GM11168 (cell line): Measurements from ENCODE around the gene SLC43A3.
"Not testable (repeated sequence)": the region's sequence is repeated elsewhere in the genome, so short reads cannot be mapped to it uniquely, and the experiment has no call there.

Source experiments
- in situ Hi-C: fragments of 300-500 bp; cut with MboI; formaldehyde crosslinking; loops from one replicate; pipeline ENCODE4 v1.12.0; 2022; ENCODE audit warnings: low sequenced_read_pairs; ENCODE audit not compliant: unreplicated experiment

SLC43A3 gene

GRCh38 chr11:57460022-57460757 is 33.3 kb upstream of the SLC43A3 start, which contains the start of gene RTN4RL2:
Gene RTN4RL2, plus strand, starts transcription at chr11:57460528. Its CDS starts 338 bp downstream, at chr11:57460866.
- in situ Hi-C loops: no loop called here

DNA sequence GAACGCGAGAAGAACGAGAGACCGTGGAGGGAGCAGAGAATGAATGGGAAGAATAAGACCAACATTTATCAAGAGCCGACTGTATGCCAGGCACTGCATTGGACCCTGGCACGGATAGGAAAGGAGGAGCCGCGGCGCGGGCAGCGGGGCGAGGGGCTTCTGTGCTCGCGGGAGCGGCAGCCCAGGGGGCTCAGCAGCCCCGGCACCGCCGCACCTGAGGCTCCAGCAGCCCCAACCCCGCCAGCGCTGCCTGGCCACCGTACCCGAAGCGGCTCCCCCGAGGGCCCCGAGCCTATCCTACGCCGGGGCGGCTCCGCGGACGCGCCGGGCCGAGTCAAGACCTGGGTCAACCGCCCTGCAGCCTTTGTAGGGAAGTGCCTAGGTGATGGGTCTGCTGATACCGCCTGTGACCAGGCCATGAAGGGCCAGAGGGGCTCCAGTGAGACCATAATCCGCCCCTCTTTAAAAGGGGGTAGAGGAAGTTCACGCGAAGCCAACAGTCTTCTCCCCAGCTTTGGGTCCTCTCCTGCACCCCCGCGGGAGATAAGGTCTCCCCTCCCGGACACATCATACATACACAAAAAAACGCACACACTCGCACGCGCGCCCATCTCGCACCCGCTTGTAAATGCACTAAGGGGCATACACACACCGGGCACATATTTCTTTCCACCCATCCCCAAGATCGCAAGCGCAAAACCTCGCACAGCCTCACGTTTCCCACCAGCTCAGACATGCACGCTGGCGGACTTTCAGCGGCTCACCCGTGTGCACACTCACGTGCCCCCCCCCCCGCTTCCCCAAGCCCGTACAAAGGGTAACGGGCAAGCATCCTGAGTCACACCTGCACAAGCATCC is 32.5 kb upstream of the SLC43A3 start:
- in situ Hi-C loops: no loop called here

DNA sequence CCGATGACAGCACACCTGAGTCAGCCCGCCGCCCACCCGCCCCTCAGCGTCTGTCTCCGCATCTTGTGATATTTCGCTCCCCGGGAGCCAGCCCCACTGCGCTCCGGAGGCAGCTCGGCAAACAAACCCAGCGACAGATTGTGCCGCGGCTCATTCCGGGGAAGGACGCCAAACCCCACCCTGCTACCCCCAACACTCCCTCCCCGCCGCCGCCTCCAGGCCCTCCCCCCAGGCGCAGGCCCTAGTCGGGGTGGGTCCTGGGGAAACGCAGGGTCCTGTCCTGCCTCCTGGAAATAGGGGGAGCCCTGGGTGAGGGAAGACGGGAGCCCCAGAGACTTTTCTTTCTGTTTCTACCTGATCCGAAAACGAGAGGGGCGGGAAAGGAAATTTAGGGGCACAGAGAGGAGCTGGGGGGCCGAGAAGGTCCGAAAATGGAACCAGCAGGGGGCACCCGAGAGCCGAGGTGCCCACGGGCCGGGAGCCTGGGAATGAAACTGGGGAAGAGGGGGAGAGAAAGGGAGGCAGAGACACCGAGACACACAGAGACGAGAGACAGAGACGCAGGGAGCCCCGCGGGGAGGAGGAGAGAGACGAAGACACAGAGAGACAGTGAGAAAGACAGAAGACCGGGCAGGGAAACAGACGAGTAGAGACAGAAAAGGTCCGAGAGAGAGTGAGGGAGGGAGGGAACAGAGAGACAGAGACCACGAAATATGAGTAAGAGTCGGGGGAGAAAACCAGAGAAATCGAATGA is 31.7 kb upstream of the SLC43A3 start:
- in situ Hi-C loops: no loop called here

DNA sequence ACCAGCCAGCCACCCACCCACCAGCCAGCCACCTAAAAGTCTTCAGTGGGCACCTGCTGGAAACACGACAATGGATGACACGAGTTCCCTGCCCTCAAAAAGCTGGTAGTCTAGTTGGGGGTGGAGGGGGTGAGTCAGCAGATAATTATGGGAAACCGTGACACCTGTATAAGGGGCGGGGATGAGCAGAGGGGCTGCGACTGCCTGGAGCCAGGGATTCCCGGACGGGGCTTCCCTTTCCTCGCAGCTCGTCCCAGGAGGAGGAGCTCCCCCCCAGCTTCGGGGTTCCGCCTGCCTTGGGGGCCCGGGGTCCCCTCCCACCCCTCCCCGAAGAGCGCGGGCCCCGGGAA is 31.1 kb upstream of the SLC43A3 start:
- in situ Hi-C loops: no loop called here

- in situ Hi-C loops: no loop called here
Measured at GRCh38 chr11:57457643-57458023, 30.7 kb upstream of the SLC43A3 start.

DNA sequence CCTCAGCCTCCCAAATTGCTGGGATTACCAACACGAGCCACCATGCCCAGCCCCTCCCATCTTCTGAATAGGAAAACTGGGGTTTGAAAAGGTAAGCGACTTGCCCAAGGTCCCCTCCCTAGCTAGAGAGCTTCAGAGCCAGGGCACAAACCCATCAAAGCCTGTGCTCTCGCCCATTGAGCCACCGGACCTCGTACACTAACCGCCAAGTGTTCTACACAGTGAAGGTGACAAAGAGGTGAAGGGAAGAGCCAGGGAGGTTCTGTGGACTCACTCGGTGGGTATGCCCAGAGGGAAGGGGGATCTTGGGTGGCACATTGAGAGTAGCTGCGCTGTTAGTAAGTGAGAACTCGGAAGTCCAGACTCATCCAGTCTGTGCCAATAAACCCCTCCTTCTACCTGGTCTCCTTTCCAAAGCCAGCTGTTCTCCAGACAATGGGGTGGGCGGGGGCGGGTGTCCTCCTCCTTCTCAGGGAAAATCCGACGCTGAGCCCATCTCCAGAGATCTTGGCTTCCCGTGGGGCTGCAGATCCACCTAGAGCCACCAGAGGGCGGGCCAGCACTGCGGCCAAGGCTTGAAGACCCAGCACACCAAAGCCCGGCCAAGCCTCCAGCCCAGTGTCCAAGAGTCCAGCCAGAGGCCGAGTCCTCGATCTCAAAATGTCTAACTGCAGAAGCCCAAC is 30.2 kb upstream of the SLC43A3 start:
- in situ Hi-C loops: no loop called here

DNA sequence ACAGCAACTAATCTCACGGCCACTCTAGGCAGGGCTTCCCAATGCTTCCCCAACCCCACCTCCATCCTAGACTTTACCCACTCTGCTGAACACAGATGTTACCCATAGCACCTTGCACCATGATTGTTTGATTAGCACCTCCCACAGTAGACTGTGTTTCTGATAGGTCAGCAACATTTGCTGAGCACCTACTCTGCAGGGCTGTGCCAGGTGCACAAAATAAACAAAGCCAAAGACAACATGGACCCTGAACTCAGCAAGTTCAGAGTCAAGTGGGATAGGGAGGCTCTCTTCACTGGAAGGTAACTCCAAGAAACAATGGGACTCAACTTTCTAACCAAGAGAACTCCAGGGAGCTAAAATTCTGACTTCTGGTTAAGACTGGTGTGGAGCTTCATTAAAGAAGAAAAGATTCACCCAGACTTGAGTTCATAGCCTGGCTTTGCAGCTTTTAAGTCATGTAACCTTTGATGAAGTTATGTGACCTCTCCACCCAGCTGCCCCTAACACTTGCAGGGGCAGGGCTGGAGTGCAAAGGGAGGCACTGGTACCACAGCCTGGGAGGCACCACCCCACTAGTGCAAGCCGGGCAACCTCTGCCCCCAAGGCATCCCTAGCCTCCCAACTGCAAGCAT is 26.7 kb upstream of the SLC43A3 start:
- in situ Hi-C loops: no loop called here

DNA sequence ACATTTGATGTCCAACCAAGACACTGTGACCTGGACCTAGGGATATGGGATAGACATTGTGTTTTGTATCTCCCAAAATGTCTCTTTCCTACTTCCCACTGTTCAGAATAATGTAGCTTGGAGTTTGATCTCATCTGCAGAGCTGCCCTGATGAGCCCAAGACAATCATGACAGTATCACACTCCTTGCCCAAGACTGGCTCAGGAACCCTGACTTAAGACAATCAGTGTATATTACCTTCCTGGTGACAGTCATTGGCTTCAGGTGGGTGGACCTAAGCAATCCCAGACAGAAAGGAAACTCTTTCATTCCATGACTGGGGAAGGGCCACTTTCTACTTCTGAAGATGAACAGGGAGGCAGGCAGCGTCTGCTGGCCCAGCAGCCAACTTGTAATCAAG is 19.1 kb upstream of the SLC43A3 start:
- in situ Hi-C loops: no loop called here

GRCh38 chr11:57445122-57445394 is 18.1 kb upstream of the SLC43A3 start:
- in situ Hi-C loops: not testable (repeated sequence)

DNA sequence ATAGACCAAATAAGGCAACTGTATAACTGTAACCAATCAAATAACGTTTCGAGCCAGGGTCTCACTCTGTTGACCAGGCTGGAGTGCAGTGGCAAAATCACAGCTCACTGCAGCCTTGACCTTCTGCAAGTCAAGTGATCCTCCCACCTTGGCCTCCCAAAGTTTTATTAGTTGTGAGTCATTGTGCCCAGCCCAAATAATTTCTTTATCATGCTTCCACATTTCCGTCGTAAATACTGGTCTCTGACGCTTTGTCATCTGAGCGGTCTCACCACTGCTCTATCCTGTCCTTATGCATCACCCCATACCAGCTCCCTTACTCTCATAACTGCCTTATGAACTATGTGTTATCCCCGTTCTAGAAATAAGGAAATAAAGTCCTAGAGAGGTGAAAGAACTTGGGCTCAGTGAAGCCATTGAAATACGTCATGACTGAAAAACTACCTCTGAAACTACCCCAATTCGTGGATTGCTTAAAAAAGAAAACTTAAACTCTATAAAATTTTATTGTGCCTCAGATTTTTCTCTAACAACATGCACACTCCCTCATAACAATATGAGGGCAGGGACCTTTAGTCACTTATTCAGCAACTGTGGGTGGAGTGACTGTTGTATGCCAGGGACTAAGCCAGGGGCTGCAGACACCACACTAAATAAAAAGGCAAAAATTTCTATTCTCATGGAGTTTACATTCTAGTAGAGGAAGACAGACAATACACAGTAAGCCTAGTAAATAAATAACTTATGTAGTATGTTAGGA is 17.6 kb upstream of the SLC43A3 start:
- in situ Hi-C loops: no loop called here

DNA sequence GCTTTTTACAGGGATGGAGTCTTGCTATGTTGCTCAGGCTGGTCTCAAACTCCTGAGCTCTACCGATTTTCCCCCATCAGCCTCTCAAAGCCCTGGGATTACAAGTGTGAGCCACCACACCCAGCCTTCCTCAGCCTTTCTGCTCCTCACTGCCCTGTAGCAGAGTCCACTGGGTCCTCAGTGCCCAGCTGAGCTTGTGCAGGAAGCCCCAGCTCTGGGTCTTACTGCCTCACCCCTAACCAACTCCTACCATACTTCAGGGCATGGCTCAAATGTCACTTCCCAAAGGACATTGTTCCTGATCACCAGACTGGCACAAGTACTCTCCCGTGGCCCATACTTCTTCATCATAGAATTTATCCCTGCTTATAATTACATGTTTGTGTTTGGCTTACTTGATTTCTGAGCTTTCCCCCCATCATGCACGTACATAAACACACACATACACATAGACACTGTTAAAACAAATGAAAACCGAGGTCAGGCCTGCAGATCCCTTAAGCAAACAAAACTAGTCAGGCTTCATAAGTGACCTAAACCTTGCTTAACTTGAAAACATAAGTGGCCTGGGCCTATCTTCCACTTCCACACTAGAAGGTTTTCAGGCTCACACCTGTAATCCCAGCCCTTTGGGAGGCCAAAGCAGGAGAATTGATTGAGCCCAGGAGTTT is 14.0 kb upstream of the SLC43A3 start:
- in situ Hi-C loops: no loop called here

- in situ Hi-C loops: no loop called here
Measured at GRCh38 chr11:57439786-57440185, 12.9 kb upstream of the SLC43A3 start.

GRCh38 chr11:57438345-57439285 is 11.7 kb upstream of the SLC43A3 start:
- in situ Hi-C loops: no loop called here

DNA sequence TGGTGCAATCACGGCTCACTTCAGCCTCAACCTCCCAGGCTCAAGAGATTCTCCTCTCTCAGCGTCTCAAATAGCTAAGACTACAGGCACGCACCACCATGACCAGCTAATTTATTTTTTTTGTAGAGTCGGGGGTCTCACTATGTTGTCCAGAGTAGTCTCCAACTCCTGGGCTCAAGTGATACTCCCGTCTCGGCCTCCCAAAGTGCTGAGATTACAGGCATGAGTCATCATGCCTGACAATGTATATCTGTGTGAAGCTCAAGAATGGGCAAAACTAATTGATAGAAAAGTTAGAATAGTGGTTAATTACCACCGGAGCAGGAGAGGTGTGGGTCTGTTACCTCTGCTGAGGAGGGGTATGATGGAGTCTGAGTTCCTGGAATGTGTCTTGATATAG is 9.1 kb upstream of the SLC43A3 start:
- in situ Hi-C loops: no loop called here

DNA sequence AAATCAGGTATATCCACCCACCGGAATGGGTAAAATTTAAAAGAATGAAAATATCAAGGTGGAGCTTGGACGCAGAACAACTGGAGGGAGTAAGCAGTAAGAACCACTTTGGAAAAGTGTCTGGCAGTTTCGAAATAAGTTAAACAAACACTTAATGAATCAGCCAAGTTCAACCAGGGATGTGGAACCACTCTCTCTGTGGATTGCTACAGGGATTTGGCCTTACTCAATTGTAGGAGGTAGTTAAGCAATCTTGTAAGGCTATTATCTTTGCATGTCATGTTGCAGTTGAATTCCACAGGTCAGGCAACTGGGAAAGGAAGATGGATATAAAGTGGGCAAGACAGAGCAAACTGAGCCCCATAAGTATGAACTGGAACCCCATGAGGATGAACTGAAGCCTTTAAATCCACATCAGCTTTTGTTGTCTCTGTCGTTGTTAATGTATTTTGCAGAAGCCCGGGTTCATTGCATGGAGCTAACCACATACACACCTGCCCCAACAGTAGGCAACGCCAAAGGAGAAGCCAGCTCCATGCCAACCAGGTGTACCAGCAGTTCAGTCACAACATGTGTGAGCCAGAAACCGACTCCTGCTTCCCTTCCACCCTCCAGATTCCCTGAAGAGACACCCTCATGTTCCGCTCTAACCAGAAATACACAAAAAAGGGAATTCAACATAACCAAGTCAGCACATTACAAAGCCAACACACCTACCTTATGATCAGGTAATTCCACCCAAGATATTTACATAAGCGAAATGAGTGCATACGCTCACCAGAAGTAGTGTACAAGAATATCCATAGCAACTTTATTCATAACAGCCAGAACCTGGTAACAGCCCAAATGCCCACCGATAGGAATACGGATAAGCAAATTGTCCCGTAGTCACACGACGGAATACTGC is 8.0 kb upstream of the SLC43A3 start:
- in situ Hi-C loops: no loop called here

DNA sequence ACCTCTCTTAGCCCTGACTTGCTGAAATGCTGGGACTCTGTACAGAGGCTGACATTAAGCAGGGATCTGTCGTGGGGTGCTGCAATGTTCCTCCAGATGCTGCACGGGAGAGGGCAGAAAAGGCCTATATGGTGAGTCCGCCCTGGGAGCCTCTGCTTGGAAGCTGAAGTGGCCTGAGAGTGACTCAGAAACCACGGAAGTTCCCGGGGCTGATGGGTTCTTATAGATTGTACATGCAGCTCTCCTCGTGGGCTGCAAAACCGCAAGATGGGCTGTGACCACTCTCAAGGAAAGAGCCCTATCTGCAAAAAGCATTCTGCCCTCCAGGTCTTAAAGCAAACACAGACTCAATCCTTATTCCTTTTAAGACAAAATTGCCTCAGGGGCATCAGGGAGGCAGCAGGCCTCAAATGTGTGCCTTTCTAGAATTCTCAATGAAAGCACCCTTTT is 5.8 kb upstream of the SLC43A3 start:
- in situ Hi-C loops: no loop called here

DNA sequence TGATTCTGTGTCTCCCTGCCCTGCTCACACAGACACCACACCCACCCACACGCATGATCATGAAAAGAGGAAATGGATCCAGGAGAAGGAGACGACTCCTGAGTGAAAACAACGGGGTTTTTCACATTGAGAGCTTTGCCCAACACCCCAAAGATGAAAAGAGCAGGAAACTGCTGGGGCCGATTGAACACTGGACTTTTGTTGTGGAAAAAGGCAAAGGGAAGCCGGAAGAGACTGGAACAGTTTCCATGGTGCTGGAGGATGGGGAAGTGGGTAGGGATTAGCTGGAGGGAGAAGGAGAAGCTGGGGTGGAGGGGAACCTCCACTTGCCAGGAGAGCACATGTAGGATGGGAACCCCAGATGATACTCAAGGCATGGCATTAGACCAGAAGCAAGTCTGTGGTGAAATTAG is 5.2 kb upstream of the SLC43A3 start:
- in situ Hi-C loops: no loop called here
